ENCODE measurements around the gene POTEG. TPM values are rescaled to one million over a fixed set of nuclear protein-coding genes. Genes with fewer than 3 reads are reported as not detected.

Gene POTEG
- not detected for total RNA-seq

DNA sequence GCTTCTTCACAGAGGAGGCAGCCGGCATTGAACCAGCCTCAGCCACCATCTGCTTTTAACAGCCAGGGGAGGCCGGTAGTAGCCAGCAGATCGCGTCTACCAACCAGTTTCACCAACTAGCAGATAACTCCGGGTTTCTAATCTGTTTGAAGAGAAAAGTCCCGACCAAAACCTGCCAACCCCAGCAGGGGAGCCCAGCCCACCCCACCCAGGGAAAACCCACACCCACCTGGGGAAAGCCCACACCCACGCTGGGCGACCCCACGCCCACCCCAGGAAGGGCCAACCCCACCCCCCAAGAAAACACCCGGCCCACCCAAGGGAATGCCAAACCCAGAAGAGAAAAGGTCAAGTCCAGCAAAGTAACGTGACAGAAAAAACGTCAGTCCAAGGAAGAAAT lies at the start of gene POTEG:
Gene POTEG, minus strand, starts transcription at position 101 of the 400 bp plus-strand sequence. Its CDS starts 52 bp downstream, at position 49.

Data from activated naive CD4-positive, alpha-beta T cell treated with anti-CD3 and anti-CD28 coated beads, Interleukin-2, amount 10 ng/mL, durations not matched to agents 5 hours and 36 hours (primary cell).